ENCODE data around the gene CCDC51. TPM values are rescaled to one million over a fixed set of nuclear protein-coding genes. Genes with fewer than 3 reads are reported as not detected.

The CCDC51 gene
- total and polyA plus RNA-seq, 2 of the 13 experiments (the other 11 are each of a cell fraction or from before 2014, with no cell fraction given), result 18.1 to 29.4 TPM

- TF ChIP-seq REST (IDR thresholded peaks at IDR 0.05; ENCODE audit: borderline replicate concordance in 1 of 2, low read depth in 1 of 2, low read length in 2 of 2) (no peak), HIVEP1 (CRISPR knock-in tag; IDR thresholded peaks at IDR 0.05) (peak; percentile 83; the same call in 1 of the 2 replicates), NFE2L1 (CRISPR knock-in tag; IDR thresholded peaks at IDR 0.05; ENCODE audit: borderline replicate concordance) (no peak), MIER3 (CRISPR knock-in tag; IDR thresholded peaks at IDR 0.05; ENCODE audit: borderline replicate concordance) (peak; percentile 89), NFRKB (IDR thresholded peaks at IDR 0.05) (no peak), ELF3 (CRISPR knock-in tag; IDR thresholded peaks at IDR 0.05) (peak; percentile 67; the same call in 1 of the 2 replicates), GMEB2 (CRISPR knock-in tag; IDR thresholded peaks at IDR 0.05; ENCODE audit: low read depth) (no peak), TOPORS (CRISPR knock-in tag; IDR thresholded peaks at IDR 0.05) (peak; percentile 75), ZNF234 (CRISPR knock-in tag; conservative IDR thresholded peaks at IDR 0.05) (no peak), KAT2B (IDR thresholded peaks at IDR 0.05; ENCODE audit: borderline replicate concordance, low read depth, low read length) (no peak), GABPA (IDR thresholded peaks at IDR 0.05; ENCODE audit: low read depth, low read length) (peak; percentile 94), GABPA (CRISPR knock-in tag; IDR thresholded peaks at IDR 0.05; ENCODE audit: low read depth) (peak; percentile 99), DPF2 (CRISPR knock-in tag; IDR thresholded peaks at IDR 0.05; ENCODE audit: borderline replicate concordance, low read depth) (no peak), CEBPZ (IDR thresholded peaks at IDR 0.05; ENCODE audit: low read length) (no peak), MTF2 (CRISPR knock-in tag; IDR thresholded peaks at IDR 0.05; ENCODE audit: borderline replicate concordance) (no peak)
- TF ChIP-seq, protein P1, sequence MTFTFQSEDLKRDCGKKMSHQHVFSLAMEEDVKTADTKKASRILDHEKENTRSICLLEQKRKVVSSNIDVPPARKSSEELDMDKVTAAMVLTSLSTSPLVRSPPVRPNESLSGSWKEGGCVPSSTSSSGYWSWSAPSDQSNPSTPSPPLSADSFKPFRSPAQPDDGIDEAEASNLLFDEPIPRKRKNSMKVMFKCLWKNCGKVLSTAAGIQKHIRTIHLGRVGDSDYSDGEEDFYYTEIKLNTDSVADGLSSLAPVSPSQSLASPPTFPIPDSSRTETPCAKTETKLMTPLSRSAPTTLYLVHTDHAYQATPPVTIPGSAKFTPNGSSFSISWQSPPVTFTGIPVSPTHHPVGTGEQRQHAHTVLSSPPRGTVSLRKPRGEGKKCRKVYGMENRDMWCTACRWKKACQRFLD (CRISPR knock-in tag; IDR thresholded peaks at IDR 0.05; ENCODE audit: borderline replicate concordance), result 0 out of 2 replicates have a peak, but pooled peaks have one; percentile 72
Observed at GRCh38 chr3:48439820-48440589, at the start of gene CCDC51, which contains the start of gene TMA7 (continued).

All from HepG2 (cell line).